NCI-H69 (cell line): Measurements from ENCODE around the gene AGMO.
A peak's percentile ranks its signal among the peaks of the same experiment; 100 is the strongest.

Experiments
- DNase-seq: peaks from one replicate; lab custom pipeline; 2025; lab: John Stamatoyannopoulos, UW

Gene AGMO

DNA sequence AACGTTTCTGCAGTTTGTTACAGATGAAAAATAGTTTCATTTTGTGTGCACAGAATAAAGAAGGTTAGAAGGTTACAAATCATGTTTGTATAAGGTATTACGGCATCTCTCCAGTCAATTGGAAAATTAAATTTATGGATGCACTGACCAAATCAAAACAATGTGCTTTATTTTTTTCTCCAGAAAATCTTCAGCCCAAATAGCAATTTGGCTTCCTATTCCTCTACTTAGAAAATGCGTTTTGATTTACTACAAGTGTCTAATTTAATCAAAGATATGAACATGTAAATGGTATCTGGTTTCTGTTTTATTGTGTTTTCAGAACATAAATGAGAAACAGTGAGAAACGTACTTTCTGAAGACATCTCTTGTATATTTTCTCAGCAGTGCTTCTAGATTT lies 63.4 kb downstream of the AGMO start:
- no peak for DNase-seq

DNA sequence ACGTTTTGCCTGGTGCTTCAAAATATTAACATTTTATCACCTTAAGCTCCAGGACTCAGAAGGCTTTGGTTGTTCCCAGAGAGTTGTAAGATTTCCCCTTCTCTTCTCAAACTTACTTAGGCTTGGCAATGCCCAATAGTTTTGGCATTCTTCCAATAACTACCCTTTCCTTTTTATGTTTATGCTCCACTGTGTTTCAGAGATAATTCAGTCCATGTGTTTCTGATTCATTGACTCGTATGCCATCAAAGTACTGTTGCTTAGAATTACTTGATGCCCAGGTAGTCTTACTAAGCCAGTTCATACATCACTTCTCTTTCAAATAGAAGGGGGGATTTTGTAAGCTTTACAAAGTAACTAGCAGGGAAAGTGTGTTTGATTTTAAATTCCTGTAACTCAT lies 66.6 kb downstream of the AGMO start:
- peak; percentile 76 for DNase-seq

DNA sequence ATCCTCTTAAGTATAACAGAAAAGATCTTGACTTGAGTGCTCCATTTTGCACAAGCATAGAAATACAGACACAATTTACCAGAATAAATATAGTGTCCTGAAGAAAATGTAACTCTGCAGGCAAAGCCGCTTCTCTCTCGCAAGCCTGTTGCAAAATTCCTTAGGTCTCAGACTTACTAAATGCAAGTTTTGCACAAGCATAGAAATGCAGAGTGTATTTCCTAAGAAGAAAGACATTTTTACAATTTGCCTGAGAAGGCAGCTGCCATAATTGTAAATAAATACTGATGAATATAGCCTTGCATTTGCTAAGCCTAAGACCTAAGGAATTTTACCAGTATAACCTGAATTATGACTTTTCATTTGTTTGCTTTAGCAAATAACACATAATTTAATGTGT lies 67.1 kb downstream of the AGMO start:
- peak; percentile 57 for DNase-seq

DNA sequence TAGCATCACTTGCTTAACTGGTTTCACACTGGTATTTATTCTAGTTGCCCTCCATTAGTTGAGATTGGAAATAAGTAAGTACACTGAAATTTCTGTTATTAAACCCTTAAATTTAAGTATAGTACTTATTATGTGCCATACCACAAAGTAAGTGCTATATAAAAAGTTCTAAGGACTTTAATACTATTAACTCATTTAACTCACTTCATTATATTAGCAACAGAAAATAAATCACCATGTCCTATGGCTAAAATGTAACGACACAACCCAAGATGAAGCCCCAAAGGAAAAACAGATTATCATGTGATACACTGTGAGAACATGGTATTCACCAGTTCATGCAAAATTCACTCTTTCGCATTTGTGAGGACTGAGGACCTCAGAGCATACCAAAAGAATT lies 70.5 kb downstream of the AGMO start:
- no peak for DNase-seq

DNA sequence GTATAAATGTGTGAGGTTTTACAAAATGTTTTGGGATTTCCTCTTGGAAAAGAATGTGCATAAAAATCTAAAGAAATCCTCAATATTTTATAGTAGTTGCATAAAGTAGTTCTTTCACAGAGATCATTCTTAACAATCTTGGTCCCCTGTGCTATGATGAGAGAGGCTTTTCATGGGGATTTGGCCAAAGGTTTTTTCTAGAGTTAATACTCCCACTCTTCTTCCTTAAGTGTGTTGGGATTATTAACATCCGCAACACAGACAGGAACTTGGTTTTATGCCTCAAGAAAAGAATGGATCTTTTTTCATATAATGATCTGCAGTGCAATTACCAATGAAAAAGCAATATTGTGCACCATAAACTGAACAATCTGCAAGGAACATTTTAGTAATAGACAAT lies 71.5 kb downstream of the AGMO start:
- DNase-seq = peak; percentile 13

DNA sequence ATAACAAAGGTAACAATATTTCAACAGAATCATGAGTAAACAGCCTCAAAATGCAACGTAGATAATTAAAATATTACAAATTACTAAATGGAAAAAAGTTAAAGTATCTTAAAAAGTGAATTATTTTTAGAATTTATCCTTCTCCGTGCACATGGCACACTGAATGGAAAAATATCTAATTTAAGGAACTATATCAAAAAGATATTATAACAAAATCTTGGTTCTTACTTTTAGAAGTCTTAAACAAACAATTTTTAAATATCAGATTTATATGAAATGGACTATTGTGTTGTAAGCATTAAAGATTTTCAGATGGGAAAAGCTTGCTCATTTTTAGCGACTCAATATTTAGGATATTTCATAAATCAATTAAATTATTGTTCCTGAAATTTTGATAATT lies 72.0 kb downstream of the AGMO start:
- DNase-seq = no peak

DNA sequence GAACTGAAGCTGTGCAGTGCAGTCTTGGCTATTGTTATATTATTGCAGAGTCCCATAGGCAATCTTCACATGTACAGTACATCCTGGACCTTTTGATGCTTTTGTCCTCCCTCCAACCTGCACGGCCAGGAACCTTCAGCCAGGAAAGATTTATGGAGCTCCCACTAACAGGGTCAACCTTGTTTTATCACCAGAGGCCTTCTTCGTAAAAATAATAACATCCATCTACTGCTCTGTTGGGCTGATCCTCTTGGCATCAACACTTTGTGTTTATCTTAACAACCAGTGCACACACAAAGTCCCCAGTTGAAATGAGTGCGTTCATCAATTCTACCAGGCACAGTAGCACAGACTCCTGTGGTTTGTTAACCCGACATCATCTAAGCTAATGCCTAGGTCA lies 72.4 kb downstream of the AGMO start:
- peak; percentile 93 for DNase-seq

DNA sequence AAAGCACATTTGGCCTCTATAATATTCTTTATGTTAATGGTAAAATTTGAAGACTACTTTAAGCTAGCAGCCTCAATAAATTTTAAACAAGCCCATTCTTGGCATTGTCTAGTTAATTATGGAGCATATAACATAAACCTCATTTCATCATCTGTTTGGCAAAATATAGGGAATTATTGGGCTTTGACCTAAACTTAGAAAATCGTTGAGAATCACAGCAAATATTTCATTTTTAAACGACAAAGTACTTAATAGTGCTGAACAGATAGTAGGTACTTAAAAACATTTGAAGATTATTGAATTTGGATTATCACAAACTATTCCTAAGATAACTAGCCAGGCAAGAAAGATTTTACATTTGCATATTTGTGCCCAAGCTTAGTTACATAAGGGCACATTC lies 73.4 kb downstream of the AGMO start:
- no peak for DNase-seq

DNA sequence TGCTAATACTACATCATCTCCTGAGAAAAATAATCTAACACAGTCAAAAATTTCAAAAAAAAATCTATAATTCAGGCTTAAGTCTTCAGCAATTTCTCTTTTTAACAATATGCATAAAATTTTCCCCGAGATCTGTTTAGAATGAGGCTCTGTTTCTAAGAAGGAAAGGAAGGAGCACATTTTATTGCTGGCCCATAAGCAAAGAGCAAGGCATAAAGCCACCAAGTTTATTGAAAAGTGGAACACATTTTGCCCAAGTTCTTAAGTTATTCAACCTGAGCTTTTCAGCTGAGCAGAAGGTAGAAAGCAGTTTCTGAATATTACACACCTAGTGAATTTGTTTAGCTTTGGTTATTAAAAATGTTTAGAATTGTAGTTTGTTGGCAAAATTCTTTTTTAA lies 73.9 kb downstream of the AGMO start:
- DNase-seq = peak; percentile 15

DNA sequence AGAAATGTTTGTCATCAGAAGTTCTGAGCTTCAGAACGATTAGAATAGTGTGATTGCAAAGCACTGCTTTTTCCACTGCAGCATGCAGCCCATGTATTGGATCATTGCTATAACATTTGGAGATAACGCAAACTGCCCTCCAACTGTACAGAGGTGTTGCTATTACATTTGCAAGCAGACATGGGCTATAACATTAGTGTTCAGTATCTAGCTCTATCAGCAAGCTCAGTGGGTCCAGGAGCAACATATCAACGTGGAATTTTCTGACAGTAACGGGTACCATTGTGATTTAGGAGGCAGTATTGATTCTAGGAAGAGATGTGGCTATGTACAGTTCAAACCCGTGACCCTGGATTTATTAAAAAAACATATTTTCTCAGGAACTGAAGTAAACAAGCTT lies 75.8 kb downstream of the AGMO start:
- no peak for DNase-seq

DNA sequence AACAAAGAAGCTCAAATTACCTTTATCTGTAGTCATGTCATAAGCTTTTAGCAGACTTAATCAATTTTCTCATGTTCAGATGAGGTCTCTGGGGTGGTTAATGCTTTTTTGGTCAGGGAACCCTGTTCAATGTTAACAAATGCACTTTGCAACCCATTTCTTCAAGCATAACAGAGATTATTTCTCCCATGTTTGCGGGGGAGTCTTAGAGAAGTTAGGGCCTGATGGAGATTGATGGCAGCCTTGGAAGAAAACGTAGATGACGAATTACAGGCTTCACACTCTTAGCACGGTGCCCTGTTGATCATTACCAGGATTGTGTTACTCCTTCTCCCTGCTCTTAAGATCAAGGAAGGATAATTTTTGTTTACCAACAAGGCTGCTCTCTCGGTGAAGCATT lies 76.4 kb downstream of the AGMO start:
- no peak for DNase-seq

DNA sequence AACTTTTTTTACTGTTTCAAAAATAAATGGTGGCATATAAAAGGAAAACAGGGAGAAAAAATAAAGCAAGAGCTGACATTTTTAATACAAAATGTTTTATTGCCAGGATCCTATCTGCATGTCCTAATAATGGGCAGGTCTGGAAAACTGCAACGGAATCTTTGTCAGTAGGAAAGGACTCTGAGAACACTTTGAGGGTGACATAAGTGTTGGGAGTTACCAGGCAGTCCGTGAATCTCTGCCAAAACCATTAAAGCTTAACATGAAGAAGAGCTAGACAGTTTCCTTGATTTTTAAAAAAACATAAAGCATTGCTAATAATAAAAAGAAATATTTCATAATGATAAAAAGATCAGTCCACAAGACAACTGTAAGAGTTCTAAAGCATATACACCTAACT lies 80.7 kb downstream of the AGMO start:
- no peak for DNase-seq

DNA sequence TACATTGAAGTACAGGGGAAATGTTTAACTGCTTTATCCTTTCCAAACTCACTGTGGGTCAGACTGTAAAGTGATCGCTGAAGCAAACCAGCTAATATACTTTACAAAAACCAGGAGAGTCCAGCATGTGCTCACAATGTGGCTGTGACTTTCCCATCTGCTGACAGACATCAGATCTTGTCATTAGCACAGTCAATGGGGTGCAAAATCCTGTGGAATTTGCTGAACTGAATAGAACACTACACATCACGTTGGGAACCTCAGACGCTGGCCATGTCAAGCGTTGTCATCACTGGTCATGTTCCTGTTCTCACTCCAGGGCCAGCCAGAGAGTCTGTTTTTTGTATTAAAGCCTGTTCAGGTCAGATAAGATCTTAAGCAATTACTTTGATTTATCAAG lies 83.4 kb downstream of the AGMO start:
- no peak for DNase-seq

DNA sequence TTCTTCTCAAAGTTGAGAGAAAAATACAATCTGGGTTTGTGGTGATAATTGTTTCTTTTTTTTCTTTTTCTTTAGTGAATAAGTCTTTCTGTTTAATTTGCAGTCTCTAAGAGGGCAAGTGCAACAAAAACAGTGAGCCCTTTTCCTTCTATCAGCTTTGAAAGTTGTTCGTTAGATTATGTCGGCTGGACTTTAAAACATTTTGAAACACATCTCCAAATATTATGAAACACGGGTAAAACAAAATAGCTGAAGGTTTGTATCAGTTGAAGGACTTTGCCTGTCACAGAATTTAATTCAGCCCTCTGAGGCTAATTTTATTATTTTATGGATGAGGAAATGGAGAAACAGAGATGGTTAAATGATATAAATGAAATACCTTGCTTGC lies 85.3 kb downstream of the AGMO start:
- DNase-seq = no peak

DNA sequence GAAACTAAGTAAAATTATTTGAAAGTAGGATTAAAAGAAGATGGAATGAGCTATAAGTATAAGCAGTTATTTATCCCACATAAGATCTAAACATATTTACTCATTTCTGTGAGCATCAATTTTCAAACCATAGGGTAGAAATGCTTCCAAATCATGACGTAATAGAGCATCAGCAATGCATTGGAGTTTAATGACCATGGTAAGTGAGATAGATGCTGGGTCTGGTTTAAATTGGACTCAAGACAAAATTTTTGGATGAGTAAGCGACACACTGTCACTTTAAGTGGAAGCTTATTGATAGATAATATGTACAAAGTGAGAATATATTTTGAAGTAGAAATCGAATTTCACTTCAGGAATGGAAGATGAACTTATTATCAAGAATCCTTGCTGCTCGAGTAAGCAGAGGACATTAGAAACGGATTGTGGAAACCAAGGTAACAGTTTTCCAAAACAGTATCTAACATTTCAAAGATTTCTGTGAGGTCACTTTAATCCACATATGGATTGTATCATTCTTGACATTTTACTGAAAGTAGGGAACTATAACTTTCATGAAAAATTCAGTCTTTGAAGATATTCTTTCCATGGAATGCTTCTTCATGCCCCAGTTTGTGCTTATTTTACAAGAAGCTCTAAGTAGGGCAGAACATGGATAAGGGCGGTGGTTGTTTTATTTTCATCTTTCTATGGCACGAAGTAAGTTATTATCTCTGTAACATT lies 85.8 kb downstream of the AGMO start:
- no peak for DNase-seq

DNA sequence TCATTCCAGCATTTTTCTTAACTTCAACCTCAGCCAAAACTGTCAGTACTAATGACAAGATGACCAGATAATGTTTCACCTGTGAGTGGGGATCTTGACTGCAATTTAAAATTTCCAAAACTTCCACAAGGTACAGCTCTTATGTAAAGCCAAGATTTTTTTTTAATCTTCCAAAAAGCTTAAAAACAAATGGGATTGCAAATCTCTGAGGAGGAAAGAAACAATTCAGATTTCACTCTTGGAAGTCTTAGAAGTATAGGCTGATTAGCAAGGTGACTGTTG lies 90.2 kb downstream of the AGMO start:
- DNase-seq = no peak

DNA sequence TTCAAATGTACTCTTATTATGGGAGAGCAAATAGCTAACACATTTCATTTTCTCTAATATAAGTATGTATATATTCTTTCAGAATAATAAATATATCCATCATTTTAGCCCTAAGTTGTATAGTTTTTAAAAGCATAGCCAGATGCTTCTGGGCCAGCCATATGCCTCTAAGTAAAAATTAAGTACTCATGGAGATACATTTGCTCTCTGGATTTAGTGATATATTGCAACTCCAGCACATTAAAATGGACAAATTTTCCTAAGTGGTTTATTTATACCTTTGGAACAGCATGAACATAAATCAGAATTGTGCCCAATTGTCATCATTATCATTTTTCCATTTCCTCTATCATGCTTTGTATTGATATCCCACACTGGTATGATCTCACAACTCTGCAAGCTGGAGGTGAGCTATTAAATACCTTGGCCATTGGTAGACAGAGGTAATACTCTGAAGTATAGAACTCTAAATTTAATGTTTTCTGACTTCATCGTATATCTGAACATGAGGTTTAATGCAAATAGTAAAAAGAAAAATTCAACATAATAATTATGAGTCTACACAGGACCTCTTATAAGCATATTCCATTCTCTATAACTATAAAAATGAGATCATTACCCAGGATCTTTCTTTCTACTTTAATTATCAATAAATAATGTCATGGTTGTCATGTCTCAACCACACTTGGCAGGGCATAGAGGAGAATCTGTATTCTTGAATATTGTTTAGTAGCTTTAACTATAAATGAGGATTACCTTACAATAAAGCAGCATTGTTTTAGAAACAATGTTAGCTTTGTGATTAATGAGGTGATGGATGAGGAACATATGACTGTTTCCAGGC lies 90.8 kb downstream of the AGMO start:
- no peak for DNase-seq

DNA sequence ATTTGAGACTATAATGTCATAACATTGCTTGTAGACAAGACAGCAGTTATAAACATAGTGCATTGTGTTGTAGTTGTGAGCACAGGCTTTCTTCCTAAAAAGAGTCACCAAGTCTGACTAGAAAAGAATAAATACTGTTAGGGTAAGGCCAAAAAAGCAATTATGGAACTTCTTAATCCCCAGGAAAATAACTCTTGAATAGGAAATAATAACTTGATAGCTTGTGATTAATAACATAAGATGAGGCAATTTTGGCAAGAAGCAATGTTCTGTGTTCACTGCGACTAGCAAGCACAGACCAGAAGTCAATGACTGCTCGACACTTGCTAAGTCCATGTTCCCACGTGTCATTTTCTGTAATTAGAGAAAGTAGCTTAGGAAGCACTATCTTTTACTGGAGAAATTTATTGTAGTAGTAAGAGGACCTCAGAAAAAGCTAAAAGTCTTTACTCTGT lies 97.1 kb downstream of the AGMO start:
- no peak for DNase-seq

DNA sequence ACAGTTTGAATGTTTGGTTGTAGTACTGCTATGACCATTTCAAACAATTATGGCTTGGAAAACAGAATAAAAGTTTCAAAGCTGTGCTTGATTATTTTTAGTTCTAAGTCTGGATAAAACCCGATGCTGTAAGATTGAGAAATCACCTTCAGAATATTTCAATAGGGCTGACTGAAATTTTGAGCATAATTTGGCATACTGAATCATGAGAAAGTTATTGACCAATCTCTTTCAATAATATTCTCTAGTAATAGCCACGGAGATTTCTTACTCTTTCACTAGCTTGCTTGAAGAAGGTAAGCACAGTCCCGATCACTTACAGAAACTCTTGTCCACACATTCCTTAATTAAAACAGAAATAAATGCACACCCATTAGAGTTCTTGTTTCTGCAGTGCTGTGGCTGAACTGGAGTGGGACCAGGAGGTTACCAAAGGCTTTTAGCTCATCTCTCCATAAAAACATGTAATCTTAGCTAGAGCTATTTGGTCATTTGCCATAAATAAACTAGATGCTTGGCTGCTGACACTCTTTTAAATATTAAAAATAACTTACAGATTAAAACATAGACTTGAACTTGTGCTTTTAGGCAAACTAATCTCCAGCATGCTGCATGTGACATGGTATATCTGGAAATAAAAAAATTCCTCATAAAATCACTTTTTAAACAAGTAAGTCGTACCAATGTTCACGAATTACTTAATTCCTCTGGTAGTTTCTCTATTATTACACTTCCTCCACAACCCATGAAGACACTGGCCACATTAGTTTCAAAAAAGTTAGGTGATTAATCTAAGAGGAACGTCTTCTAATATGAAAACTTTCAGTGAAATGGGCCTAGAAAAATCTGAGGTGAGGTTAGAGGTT lies 97.8 kb downstream of the AGMO start:
- DNase-seq = no peak

DNA sequence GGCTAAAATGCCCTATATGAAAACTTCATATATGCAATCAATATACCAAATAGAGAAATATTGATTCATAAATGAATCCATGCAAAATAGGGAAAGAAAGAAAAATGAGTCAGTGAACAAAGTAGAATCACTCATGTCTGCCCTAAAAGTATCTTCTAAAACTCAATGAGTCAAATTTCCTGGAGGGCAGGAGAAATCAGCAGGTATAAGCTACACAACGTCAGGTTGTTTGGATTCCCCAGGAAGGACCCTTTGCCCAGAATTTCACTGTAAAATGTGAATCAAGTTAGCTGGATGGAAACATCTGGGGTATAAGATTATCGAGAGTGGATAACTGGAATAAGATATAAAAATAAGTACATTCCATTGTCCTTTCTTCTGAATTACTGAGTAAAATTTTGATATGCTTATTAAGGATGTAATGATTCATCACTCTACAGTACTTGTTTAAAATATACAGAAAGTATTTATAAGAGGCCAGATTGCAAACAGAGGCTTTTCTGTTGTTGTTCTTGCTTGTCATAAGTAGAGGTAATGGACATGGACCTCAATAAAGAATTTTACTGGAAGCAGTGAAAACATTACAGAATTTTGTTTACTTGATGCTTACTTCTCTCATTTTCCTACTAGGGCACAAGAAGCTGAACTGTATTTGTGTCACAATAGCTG lies 99.0 kb downstream of the AGMO start:
- DNase-seq = no peak

DNA sequence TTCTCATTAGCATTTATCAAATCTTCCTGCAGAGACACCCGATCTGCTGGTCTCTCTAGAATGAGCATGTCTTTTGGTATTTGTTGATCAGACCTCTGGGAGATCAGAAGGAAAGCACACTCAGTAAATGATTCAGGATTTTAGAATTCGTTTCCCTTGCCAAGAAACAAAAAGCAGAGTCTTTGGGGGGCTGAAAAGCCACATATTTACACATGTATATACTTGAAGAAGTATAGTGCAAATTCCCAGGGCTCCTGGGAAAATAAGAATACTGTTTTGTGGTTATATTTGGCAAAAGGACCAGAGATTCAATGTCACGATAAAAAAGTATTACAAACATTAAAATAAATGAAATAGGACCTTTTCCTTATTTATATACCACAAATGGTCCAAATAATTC lies 100.2 kb downstream of the AGMO start:
- DNase-seq = peak; percentile 45

DNA sequence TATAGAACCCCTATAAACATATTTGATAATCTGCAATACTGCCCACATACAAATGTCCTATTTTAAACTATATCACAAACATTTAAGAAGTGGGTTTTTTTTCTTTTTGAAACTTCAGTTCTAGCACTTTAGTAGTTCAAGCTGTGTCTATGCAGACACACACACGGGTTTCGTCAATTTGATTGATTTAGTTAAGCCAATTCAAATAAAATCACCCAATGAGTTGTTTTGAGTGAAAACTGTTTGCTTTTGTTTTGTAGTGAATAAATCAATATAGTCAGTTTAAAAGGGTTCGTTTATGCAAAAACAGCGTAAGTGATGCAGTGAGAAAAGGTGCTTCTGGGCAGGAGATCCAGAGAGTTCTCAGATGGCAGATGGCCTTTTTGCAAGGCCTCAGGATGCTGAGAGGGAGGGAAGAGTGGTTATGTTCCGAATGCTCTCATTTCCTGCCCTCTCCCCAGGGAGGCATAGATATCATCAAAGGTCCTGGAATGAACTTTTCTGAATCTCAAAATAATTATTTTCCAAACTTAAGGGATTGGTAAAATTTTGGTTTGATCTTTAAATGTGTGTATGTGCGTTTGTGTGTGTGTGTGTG lies 102.7 kb downstream of the AGMO start:
- DNase-seq = peak; percentile 81
